Breast epithelium (tissue), 3 donors: ENCODE measurements around the gene ADORA2B.

Source experiments
- CTCF ChIP-seq, 3 donors: fragments of 450-650 bp; IDR thresholded peaks; one replicate each; pipeline ENCODE4 v1.5.1; 2016 to 2017; ENCODE audit warnings: antibody characterized with exemption in 3 of 3, mild to moderate bottlenecking in 3 of 3, moderate library complexity in 3 of 3
- POLR2A ChIP-seq: fragments of 450-650 bp; IDR thresholded peaks from one replicate; pipeline ENCODE4 v1.6.1; 2016; ENCODE audit warnings: antibody characterized with exemption, mild to moderate bottlenecking, moderate library complexity
- POLR2AphosphoS5 ChIP-seq, 3 donors: sonication (generic); formaldehyde crosslinking; IDR thresholded peaks; one replicate each; pipeline ENCODE4 v1.6.1; 2017; ENCODE audit warnings: antibody characterized with exemption in 3 of 3

GRCh38 chr17:15957206-15957605 is 12.3 kb downstream of the ADORA2B start:
- TF ChIP-seq CTCF (IDR thresholded peaks at IDR 0.05) (no peak), POLR2A (no peak), POLR2AphosphoS5 (IDR thresholded peaks at IDR 0.05) (no peak)
